ENCODE data around the gene EQTN.
"Not testable (repeated sequence)": the region's sequence is repeated elsewhere in the genome, so short reads cannot be mapped to it uniquely, and the experiment has no call there.

Gene EQTN

GRCh38 chr9:27292659-27293405 lies 4.1 kb downstream of the EQTN start:
- no peak for DNase-seq (ENCODE audit: low spot score)

GRCh38 chr9:27291292-27291691 lies 5.7 kb downstream of the EQTN start:
- no peak for DNase-seq (ENCODE audit: low spot score)

- no peak for DNase-seq (ENCODE audit: low spot score)
Observed at GRCh38 chr9:27282269-27282668, 14.7 kb downstream of the EQTN start.

- no peak for DNase-seq (ENCODE audit: low spot score)
Observed at GRCh38 chr9:27280860-27281259, 16.1 kb downstream of the EQTN start.

GRCh38 chr9:27280249-27280648 lies 16.7 kb downstream of the EQTN start:
- DNase-seq (ENCODE audit: low spot score) = no peak

- no peak for DNase-seq (ENCODE audit: low spot score)
Observed at GRCh38 chr9:27279611-27280010, 17.3 kb downstream of the EQTN start.

- no peak for DNase-seq (ENCODE audit: low spot score)
Observed at GRCh38 chr9:27278374-27278773, 18.6 kb downstream of the EQTN start.

GRCh38 chr9:27276193-27277030 lies 20.5 kb downstream of the EQTN start:
- peak; percentile 67 for DNase-seq (ENCODE audit: low spot score)

- no peak for DNase-seq (ENCODE audit: low spot score)
Observed at GRCh38 chr9:27273186-27273585, 23.8 kb downstream of the EQTN start.

GRCh38 chr9:27272103-27272502 lies 24.8 kb downstream of the EQTN start:
- no peak for DNase-seq (ENCODE audit: low spot score)

- no peak for DNase-seq (ENCODE audit: low spot score)
Observed at GRCh38 chr9:27261517-27262211, 35.3 kb downstream of the EQTN start.

- no peak for DNase-seq (ENCODE audit: low spot score)
Observed at GRCh38 chr9:27260789-27261516, 36.0 kb downstream of the EQTN start.

- no peak for DNase-seq (ENCODE audit: low spot score)
Observed at GRCh38 chr9:27258662-27259061, 38.3 kb downstream of the EQTN start.

GRCh38 chr9:27248702-27249101 lies 48.2 kb downstream of the EQTN start:
- DNase-seq (ENCODE audit: low spot score) = no peak

- DNase-seq (ENCODE audit: low spot score) = no peak
Observed at GRCh38 chr9:27247756-27248155, 49.2 kb downstream of the EQTN start.

GRCh38 chr9:27239648-27240047 lies 57.3 kb downstream of the EQTN start:
- not testable (repeated sequence) for DNase-seq (ENCODE audit: low spot score)

Data from hematopoietic multipotent progenitor cell treated with erythropoietin and hydrocortisone succinate and interleukin-3 and kit ligand, for 15 days (in vitro differentiated cells).